IMR-90 (cell line): Measurements from ENCODE around the gene ZNF564.

Source experiments
- BHLHE40 ChIP-seq: fragments of 150-350 bp; IDR thresholded peaks from 2 replicates; pipeline ENCODE4 v1.6.1; 2016; ENCODE audit warnings: mild to moderate bottlenecking, low read depth, low read length
- CEBPB ChIP-seq: IDR thresholded peaks from 2 replicates; pipeline ENCODE4 v1.6.1; 2012; ENCODE audit warnings: low read depth, low read length, improper control_type of control experiment
- CHD1 ChIP-seq: IDR thresholded peaks from 2 replicates; pipeline ENCODE4 v1.6.1; 2012; ENCODE audit warnings: low read depth, low read length, improper control_type of control experiment
- MAZ ChIP-seq: IDR thresholded peaks from 2 replicates; pipeline ENCODE4 v1.6.1; 2012; ENCODE audit warnings: low read depth, mild to moderate bottlenecking, low read length, improper control_type of control experiment, moderate library complexity, borderline replicate concordance
- MXI1 ChIP-seq: IDR thresholded peaks from 2 replicates; pipeline ENCODE4 v1.6.1; 2012; ENCODE audit warnings: low read depth, mild to moderate bottlenecking, low read length, moderate library complexity, borderline replicate concordance
- POLR2A ChIP-seq: IDR thresholded peaks from 2 replicates; pipeline ENCODE4 v1.6.1; 2012; ENCODE audit warnings: mild to moderate bottlenecking, low read depth, low read length
- RFX5 ChIP-seq: IDR thresholded peaks from 2 replicates; pipeline ENCODE4 v1.8.0; 2012; ENCODE audit warnings: low read depth, mild to moderate bottlenecking, low read length, moderate library complexity
- SMC3 ChIP-seq: fragments of 150-350 bp; IDR thresholded peaks from 2 replicates; pipeline ENCODE4 v1.6.1; 2016; ENCODE audit warnings: low read depth, mild to moderate bottlenecking, antibody characterized with exemption, low read length, moderate library complexity
- TF ChIP-seq, protein P1 (sequence below): conservative IDR thresholded peaks from 2 replicates; pipeline ENCODE4 v1.5.1; 2012; ENCODE audit warnings: mild to moderate bottlenecking, low read depth, low read length, improper control_type of control experiment
- TF ChIP-seq, protein P2 (sequence below): fragments of 150-350 bp; IDR thresholded peaks from 2 replicates; pipeline ENCODE4 v1.6.1; 2017; ENCODE audit warnings: mild to moderate bottlenecking, antibody characterized with exemption, low read length, low read depth

GRCh38 chr19:12494260-12494860, 56.9 kb downstream of the ZNF564 start:
- TF ChIP-seq POLR2A (no peak), CHD1 (no peak), CEBPB (no peak), SMC3 (no peak), MAZ (no peak), MXI1 (no peak), BHLHE40 (no peak), RFX5 (no peak)
- TF ChIP-seq, protein P1, sequence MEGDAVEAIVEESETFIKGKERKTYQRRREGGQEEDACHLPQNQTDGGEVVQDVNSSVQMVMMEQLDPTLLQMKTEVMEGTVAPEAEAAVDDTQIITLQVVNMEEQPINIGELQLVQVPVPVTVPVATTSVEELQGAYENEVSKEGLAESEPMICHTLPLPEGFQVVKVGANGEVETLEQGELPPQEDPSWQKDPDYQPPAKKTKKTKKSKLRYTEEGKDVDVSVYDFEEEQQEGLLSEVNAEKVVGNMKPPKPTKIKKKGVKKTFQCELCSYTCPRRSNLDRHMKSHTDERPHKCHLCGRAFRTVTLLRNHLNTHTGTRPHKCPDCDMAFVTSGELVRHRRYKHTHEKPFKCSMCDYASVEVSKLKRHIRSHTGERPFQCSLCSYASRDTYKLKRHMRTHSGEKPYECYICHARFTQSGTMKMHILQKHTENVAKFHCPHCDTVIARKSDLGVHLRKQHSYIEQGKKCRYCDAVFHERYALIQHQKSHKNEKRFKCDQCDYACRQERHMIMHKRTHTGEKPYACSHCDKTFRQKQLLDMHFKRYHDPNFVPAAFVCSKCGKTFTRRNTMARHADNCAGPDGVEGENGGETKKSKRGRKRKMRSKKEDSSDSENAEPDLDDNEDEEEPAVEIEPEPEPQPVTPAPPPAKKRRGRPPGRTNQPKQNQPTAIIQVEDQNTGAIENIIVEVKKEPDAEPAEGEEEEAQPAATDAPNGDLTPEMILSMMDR = no peak
- TF ChIP-seq, protein P2, sequence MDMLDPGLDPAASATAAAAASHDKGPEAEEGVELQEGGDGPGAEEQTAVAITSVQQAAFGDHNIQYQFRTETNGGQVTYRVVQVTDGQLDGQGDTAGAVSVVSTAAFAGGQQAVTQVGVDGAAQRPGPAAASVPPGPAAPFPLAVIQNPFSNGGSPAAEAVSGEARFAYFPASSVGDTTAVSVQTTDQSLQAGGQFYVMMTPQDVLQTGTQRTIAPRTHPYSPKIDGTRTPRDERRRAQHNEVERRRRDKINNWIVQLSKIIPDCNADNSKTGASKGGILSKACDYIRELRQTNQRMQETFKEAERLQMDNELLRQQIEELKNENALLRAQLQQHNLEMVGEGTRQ = no peak
